HuH-7.5 (cell line): ENCODE measurements around the gene DRAM1.
"Not testable (repeated sequence)": the region's sequence is repeated elsewhere in the genome, so short reads cannot be mapped to it uniquely, and the experiment has no call there.

Source experiments
- DNase-seq: peaks from one replicate; pipeline ENCODE4 v3.0.0; 2011; ENCODE audit warnings: low spot score

DRAM1 gene

DNA sequence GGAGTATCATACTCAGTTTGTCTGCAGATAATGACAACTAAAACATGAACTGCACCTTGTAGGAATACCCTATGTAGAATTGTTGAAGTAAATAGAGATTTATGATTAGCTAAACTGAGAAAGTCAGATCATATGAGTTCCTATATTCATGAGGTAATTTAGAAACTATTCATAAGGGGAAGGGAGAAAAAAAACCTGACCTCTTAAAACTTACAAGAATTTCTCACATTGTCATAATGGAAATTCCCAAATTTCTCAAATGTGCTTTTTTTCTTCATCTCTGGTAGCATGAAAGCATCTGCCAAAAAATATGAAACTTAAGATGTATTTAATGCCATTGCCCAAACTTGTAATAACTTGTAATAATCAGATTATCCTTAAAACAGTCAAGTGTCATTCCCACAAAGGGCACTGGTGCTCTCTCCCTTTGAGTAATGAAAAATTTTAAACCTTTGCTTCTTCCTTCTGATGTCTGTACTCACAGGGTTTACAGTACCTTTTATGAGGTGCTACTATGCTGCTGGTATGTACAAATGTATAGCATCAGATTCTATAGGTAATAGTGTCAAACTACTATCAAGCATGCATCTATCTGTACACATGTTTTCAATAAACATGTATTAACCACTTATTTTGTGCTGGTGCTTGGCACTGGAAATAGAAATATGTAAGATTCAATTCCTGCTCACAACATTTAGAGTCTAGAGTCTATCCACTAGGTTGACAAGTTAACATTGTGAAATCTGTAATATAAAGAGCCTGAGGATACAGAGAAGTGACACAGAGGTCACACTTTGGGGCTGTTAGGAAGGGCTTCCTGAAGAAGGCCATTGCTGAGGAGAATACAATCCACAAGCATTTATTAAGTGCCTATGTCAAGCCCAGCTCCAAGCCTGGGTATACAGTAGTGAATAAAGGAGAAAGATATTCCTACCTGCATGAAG lies 17.4 kb upstream of the DRAM1 start:
- no peak for DNase-seq

DNA sequence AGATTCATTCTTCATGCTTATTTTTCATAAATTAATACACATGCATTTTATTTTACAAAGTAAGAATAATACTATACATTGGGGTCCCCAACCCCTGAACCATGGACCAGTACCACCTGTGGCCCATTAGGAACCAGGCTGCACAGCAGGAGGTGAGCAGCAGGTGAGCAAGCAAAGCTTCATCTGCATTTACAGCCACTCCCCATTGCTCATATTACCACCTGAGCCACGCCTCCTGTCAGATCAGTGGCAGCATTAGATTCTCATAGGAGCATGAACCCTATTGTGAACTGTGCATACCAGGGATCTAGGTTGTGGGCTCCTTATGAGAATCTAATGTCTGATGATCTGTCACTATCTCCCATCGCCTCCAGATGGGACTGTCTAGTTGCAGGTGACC lies 15.7 kb upstream of the DRAM1 start:
- not testable (repeated sequence) for DNase-seq

DNA sequence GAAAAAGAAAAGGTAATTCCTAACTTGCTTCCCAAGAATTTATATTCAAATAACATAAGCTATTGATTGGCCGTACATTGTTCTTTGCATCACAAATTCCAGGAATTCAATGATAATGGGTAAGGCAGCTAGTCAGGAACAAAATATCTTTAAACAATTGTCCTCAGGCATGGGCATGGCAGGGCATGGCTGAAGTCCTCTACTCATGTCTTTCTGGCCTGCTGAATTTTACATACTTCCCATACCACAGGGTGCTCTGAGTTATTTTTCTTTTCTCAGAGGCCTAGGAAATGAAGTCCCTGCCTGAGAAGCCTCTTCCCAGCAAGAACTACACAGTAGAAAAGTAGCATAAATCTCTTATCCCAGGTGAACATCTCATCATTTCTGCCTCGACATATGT lies 15.1 kb upstream of the DRAM1 start:
- DNase-seq: no peak

DNA sequence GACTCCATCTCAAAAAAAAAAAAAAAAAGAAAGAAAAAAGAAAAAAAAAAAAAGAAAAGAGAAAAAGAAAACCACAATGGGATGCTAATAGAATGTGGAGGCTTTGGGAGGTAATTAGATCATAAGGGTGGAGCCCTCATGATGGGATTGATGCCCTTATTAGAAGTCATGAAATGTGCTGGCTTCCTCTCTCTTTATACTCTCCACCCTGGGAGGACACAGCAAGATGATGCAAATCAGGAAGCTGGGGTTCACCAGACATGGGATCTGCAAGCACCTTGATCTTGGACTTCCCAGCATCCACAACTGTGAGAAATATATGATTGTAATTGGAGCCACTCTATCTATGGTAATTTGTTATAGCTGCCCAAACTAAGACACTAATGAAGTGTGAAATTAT lies 13.4 kb upstream of the DRAM1 start:
- no peak for DNase-seq

DNA sequence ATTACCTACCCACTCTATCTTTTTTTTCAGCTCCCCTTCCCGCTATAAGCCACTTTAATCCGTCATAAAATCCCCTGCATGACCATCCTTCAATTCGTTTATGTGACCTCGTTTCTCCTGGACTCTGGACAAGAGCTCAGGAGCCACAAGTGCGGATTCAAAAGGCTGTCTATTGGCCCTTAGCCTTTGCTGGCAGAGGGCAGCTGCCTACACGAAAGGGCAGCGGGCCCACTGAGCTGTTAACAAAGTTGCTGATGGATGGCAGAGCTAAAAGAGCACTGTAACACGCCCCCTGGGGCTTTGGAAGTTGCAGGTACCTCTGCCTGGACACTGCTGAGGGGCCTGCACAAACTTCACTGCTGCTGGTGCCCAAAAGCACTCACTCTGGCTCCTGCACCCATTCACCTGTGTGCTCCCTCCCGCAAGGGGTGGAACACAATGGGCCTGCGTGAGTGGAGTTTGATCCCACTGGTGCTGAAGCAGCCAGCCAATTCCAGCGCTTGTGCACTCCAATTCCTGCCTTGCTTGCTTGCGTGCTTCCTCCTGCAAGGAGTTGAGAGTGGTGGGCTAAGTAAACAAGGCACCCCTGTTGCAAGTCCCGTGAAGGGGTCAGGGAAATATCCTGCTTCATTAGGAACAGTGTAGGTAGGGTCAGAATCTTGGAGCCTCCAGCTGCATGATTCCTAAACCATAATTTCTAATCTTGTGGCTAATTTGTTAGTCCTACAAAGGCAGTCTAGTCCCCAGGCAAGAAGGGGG lies 10.6 kb upstream of the DRAM1 start:
- no peak for DNase-seq

DNA sequence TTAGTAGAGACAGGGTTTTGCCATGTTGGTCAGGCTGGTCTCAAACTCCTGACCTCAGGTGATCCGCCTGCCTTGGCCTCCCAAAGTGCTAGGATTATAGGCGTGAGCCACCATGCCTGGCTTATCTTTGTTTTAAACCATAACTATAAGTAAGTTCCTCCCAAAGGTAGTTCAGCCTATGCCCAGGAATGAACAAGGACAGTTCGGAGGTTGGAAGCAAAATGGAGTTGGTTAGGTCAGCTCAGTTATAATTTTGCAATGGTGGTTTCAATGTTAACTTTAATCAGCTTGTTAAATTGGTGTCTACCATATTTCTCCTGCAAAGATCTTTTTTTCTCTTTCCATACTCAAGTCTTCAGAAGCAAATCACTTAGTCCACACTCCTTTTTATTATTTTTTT lies 9.8 kb upstream of the DRAM1 start:
- DNase-seq: not testable (repeated sequence)

DNA sequence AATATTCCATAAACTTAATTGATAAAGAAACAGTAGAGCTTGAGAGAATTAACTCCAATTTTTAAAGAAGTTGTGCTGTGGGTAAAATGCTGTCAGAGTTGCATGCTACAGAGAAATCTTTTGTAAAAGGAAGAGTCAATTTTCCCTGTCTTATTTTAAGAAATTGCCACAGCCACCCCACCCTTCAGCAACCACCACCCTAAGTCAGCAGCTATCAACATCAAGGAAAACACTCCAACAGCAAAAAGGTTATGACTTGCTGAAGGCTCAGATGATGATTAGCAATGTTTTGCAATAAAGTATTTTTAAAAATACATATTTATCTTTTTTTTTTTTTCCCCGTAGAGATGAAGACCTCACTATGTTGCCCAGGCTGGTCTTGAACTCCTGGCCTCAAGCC lies 6.5 kb upstream of the DRAM1 start:
- no peak for DNase-seq

DNA sequence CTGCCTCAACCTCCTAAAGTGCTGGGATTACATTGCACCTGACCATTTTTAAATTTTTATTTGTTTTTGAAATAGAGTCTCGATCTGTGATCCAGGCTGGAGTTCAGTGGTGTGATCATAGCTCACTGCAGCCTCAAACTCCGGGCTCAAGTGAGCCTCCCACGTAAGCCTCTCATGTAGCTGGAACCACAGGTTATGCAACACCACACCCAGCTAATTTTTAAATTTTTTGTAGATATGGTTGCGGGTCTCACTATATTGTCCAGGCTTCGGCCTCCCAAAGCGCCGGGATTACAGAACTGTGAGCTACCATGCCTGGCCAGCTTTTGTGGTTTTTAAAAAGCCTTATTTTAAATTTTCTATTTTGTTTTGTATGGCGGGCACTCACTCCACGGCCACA lies 2.2 kb upstream of the DRAM1 start:
- DNase-seq: no peak

DNA sequence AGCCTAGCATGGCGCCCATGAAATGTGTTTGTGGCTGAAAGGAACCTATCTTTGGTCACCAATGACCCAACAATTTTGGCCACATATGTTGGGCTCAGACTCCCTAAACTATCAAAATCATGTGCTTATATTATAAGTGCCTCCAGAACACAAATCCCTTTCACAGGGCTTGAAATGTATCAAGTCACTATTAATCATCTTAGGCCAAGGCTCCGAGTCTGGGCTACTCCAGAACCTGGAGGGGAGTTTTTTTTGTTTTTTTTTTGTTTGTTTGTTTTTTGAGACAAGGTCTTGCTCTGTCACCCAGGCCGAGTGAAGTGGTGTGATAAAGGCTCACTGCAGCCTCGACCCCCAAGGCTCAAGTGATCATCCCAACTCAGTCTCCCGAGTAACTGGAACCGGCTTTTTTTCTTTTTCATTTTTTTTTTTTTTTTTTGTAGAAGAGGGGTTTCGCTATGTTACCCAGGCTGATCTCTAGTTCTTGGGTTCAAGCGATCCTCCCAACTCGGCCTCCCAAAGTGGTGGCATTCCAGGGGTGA lies 989 bp upstream of the DRAM1 start:
- DNase-seq: no peak

DNA sequence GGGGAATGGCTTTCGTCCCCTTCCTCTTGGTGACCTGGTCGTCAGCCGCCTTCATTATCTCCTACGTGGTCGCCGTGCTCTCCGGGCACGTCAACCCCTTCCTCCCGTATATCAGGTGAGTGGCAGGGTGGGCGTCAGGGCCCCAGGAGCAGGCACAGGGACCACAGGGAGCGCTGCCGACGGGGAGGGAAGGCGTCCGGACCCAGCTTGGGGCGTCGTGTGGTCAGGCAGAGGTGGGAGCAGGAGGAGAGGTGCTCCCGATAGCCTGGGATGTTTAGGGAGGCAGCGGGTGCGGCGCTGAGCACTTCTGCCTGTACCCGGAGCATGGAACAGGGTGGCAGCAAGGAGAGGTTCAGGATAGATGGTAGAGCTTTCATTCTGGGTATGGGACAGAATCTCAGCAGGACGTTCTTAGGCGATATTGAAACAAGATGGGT lies 444 bp downstream of the DRAM1 start:
- DNase-seq: peak; percentile 23

DNA sequence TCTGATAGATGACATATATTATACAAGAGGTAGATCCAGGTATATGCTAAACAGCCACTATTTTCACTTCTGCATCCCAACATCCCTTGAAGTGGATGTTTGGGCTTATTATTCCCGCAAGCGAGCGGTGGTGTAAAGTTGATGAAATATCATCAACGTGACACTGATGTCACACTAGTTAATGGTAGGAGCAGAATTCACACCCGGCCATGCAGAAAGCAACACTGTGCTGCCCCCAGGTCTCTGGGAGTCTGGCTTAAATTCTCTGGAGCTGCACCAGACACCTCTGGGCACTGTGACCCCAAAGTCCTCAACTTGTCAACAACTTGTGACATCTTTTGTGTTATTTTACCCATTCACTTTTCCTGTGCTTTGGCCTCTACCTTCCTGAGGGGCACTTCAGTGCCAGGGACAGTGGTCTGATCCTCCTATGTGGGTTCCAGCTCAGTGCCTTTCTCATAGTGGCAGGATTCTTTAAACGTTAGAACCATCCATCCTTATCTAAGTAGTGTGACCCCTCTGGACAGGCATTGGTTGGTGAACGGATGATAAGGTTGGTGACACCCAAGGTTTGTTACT lies 952 bp downstream of the DRAM1 start:
- DNase-seq: peak; percentile 19

DNA sequence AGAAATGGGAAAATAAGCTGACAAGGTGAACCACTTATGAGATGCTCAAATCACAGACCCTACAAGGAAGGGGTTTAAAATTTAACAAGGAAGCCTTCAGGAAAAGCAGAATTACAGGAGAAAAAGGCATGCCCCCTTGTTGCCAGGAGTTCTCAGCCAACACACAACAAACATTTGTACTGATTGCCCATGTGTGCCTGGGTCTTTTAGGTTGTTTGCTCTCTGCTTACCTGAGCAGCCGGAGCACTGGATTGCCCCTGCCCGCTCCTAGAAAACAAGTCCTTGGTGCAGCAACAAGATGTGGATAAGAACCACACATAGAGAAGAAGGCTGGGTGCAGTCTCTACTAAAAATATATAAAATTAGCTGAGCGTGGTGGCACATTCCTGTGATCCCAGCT lies 3.4 kb downstream of the DRAM1 start:
- DNase-seq: no peak

DNA sequence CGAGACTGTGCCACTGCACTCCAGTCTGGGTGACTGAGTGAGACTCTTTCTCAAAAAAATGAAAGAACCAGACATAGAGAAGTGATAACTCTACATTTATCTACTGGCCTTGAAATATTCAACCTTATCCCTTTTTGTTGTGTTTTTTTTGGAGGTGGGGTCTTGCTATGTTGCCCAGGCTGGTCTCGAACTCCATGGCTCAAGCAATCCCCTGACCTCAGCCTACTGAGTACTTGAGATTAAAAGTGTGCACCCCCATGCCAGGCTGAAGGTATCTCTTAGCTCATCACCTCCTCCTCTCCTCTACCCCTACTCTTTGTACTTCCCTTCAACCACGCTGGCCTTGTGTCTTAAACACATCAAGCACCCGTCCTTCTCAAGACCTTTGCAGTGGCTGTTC lies 3.8 kb downstream of the DRAM1 start:
- no peak for DNase-seq

DNA sequence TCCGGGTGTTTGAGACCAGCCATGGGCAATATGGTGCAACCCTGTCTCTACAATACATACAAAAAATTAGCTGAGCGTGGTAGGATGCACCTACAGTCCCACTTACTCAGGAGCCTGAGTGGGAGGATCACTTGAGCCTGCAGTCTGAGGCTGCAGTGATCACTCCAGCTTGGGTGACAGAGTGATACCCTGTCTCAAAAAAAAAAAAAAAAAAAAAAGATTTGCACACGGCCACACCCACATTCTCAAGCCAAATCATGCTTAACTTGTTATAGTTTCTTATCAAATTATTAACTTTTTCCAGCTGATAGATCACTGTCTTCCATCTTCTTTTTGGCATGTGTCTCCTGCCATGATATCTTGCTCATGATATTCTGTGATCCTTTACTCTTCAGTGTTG lies 6.8 kb downstream of the DRAM1 start:
- DNase-seq: no peak

DNA sequence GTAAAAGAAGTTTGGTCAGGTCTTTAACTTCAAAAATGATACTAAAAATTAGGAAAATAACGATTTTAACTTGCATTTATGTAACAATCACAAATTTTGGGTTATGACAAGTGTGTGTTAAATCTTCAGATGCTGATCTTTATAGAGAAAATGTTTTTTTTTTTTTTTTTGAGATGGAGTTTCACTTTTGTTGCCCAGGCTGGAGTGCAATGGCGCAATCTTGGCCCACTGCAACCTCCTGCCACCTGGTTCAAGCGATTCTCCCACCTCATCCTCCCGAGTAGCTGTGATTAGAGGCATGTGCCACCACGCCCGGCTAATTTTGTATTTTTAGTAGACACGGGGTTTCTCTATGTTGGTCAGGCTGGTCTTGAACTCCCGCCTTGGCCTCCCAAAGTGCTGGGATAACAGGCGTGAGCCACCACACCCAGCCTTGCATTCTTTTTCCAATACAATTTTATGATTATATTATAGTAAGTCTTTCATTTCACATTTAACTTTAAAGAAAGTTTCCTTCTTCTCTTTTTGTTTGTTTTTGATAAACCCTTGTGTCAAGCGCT lies 7.5 kb downstream of the DRAM1 start:
- DNase-seq: not testable (repeated sequence)

DNA sequence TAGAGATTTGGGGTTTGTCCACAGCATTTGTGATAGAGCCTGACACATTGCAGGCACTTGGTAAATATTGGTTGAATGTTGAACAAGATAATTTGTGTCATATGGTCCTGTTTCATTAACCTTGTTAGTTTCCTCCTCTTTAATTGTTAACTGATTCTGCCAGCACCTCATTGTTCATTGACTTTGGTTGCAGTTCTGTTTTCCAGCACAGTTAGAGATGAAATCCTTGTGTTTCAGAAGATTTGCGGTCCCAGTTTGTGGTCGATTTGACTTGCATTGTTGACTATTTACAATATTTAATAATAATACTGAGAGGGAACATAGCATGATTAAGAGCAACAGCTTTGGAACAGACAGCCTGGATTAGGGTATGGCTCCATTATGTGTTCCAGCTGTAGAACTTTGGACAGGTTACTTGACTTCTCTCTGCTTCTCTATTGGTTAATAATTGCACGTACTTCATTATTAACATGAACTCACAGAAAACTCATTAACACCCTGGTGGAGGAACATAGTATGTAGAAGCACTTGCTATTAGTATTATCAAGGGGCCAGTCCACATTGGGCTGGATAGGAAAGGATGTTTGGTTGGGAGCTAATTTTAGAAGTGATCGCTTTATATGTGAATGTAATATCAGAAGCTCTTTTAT lies 8.7 kb downstream of the DRAM1 start:
- no peak for DNase-seq

DNA sequence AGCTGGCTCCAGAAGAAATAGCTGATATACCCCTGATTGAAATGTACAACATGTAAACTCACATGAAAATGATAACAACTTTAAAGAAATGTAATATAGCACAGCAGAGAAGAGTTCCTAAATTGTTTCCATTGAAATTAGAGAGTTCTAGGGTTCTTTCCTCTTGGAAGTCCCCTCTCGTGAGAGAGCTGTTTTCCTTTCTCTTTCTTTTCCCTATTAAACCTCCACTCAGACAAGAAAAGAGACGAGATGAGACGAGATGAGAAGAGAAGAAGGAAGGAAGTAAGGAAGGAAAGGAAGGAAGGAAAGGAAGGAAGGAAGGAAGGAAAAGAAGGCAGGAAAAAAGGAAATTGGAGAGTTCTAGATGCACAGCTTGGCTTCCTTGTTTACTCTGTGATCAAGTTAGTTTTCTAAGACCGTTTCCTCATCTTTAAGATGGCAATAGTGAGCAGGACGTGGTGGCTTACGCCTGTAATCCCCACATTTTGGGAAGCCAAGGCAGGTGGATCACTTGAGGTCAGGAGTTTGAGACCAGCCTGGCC lies 11.9 kb downstream of the DRAM1 start:
- DNase-seq: no peak

DNA sequence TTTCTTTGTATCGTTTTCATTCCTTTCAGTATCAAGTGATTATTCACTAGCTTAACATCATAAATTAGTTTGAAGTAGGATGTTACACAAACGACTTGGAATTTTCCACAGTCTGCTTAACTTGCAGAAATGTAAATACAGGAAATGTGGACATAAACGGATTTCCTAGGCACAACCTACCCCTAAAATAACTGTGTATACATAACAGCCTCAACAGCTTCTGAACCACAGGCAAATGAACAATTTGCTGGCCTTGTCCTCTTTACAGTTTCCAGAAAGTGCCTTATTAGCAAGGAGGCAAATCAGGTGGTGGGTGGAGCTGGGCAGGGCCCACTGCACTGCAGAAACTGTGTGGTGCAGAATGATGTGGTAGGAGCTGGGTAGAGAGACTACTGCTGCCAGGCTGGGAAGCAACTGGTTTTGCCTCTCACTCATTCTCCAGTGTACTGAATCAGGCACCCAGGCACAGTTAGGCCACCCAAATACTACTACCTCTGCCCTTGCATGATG lies 14.1 kb downstream of the DRAM1 start:
- peak; percentile 18 for DNase-seq

DNA sequence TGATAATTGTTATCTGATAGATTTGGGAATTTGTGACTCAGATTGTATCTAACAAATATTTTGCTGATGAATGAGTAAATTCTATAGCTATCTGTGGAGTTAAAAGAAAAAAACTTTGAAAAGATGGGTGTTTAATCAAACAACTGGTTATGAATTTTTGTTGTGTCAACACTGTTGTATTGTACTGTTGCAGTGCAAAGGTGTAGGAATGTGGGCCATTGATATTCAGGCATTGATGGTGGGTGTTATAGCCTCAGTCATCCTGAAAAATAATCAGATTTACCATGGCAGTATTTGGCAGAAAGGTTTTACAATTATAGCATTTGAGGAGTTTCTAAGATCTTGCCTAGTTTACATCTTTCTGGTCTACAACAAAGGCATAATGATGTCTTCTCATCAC lies 15.4 kb downstream of the DRAM1 start:
- DNase-seq: no peak

DNA sequence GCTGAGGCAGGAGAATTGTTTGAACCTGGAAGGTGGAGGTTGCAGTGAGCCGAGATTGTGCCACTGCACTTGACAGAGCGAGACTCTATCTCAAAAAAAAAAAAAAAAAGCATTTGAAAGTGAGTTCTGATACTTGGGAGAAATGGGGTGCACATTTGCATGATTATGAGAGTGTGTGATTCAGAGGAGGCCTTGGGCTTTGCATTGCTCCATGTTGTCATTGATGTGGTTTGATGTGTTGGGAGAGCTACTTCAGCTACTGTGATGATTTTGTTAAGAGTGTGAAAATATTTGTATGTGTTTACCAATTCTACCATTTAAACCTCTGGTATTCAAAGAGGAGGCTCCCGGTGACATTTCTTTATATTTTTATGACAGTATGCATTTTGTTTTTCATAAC lies 24.4 kb downstream of the DRAM1 start:
- no peak for DNase-seq

DNA sequence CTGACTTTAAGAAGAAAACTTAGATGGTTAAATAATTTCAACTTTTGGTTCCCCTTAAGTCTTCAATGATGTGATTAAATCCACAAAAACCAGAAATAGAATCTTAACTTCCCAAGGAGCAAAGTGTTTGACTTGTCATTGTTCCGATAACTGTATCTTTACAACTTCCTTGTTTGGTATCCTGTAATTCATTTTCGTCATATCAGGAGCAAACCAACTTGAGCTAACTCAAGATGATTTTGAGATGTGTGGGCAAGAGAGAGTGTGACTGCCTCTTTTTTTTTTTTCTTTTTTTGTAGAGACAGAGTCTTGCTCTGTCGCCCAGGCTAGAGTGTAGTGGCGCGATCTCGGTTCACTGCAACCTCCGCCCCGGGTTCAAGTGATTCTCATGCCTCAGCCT lies 25.3 kb downstream of the DRAM1 start:
- no peak for DNase-seq
